KBM-7 (cell line): Measurements from ENCODE around the gene PARP3.

Experiments used
- DNase-seq: peaks from one replicate; pipeline ENCODE4 v3.0.0-alpha.2; 2015
- in situ Hi-C: fragments of 300-500 bp; cut with MboI; formaldehyde crosslinking; loops from 2 replicates; pipeline ENCODE4 v1.14.3; 2020; ENCODE audit warnings: low sequenced_read_pairs, low pct_unique_long_range_greater_than_20kb, mixed read lengths

PARP3 gene

DNA sequence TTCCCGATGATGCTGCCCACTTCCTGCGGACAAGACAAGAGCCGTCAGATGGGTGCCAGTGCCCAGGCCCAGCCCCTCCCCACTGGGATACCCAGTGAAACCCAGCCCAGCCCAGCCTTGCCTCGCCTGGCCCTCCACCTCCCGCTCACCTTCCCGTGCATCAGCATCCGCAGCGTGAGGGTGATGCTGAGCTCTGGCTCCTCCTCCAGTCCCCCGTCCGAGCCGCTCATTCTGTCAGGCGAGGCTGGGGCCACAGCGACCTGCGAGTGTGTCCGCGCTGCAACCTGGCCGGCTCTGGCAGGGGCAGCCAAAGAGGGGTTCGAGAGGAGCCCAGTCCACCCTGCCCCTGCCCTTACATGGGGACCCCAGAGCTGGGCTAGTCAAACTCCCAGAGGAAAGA is 18.8 kb downstream of the PARP3 start:
- in situ Hi-C loops: no loop called here
- no peak for DNase-seq

DNA sequence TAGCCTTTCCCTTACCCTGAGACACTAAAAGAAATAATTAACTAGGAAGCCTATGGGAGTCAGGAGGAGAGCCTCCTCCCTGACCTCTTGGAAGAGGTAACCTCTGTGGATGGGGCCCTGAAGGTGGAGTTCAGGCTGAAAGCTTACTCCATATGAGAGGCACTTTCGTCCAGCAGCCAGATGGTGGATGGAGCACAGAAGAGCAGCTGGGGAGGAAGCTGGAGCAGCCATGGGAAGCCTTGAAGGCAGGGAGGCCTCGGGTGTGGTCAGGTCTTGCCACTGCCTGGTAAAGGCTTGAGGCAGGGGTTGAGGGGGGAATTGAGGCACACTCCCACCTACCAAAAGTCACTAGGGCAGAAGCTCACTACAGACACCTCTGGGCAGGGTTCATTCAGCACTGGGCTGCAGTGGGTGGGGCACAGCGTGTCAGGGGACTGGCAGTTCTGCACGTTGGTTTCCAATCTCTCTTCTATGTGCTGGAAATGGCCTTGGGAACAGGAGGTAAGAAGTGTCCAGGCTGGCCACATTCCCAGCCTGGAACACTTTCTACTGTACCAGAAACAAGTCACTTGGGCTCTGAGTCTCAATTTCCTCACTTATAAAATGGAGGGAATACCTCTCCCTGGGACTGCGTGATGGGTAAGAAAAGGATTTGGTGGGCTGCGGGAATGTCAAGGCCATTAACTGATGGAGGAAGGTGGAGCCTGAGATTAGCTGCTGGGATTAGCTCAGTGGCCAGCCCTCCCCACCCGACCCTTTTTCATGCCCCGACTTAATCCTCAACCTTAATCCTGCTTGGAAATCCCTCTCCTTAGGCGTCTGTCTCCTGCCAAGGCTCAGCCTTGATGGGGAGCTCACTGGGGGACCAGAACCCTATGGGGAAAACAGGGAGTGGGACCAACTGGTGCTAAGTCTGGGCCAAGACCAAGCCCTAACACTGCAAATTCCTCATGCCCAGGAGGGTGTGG is 19.7 kb downstream of the PARP3 start:
- in situ Hi-C loops: no loop called here

DNA sequence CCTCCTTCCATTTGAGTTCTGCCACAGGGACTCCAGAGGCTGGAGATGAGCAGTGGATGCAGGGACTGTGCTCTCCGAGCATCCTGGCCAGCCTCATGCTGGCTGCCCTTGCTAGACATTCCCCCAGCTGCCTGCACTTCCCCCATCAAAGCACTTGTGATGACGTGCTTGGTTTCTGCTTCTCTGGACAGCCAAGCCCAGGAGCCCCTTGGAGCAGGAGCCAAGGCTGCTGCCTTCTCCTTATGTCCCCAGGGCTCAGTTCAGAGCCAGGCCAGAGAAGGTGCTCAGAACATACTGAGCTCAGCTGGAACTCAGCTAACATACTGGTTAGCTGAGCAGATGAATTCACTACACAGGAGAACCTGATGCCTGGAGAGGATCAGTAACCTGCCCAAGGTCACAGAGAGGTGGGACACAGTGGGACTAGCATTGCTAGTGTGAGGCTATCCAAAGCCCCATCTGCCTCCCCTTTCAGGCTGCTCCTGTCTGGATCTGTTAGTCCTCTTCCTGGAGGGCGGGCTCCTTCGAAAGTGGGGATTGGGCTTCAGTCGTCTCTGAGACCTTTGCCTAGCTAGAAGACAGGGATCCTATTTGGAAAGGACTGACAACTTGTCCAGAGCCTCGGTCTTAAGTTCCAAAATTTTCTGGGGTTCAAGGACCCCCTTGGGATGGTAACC is 20.8 kb downstream of the PARP3 start:
- in situ Hi-C loops: no loop called here
- DNase-seq: no peak

More for the DNA sequence above, 19.7 kb downstream of the PARP3 start:
- no peak for DNase-seq

DNA sequence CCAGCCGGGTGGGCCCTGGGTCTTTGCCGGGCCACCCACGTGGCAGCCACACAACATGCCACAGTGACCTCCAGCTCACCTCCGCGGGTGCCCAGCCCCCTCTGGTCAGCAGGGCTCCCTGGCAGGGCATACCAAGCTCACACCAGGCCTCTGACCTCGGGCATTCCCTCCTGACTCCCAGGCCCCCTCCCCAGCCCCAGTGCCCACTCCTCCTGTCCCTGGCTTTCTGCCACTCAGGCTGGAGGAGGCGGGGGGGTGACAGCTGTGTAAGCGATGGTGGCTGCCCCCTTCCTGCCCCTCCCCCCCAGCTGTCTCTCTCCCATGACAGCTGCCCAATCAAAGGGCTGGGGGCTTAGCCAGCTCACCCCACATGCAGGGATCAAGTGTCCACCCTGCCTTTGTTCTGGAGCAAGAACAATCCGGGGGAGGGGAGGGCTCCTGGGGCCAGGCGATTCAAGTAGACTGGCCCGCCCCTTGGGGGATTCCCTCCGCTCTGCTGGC is 21.8 kb downstream of the PARP3 start:
- DNase-seq: no peak

DNA sequence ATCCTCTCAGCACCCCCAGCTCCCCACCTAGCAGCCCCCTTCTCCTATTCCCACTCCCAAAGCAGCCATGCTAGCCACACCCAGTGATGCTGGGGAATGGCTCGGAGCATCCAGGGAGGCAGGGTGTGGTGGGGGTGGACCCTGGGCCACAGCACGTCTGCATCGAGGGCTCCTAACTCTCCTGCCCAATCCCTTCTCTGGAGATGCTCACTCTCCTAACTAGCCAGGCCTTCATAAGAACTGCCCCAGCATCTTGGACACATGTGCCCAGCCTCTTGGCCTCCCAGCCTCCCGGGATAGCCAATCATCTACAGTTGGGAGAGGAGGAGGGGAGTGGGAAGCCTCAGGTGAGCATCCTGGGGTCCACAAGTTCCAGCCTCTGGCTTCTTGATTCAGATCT is 22.4 kb downstream of the PARP3 start:
- no peak for DNase-seq
- in situ Hi-C loops: no loop called here

More for the DNA sequence above, 21.8 kb downstream of the PARP3 start:
- in situ Hi-C loops: no loop called here

DNA sequence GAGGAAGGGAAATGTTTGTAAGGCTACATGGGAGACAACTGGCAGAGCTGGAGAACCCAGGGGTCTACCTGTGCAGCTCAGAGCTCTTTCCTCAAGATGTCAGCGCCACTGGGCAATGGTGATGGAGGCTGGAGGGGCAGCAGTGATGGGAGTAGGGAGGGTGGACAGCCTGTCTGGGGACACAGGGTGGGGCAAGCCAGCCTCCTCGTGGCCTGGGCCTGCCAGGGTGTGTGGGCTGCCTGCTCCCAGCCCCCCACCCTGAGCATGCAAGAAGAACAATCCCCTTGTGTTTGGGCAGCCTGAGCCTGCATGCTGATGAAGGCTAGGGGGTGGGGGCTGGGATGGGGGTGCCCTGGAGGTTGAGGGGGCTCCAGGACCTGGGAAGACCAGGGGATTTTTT is 23.9 kb downstream of the PARP3 start:
- in situ Hi-C loops: no loop called here
- no peak for DNase-seq

DNA sequence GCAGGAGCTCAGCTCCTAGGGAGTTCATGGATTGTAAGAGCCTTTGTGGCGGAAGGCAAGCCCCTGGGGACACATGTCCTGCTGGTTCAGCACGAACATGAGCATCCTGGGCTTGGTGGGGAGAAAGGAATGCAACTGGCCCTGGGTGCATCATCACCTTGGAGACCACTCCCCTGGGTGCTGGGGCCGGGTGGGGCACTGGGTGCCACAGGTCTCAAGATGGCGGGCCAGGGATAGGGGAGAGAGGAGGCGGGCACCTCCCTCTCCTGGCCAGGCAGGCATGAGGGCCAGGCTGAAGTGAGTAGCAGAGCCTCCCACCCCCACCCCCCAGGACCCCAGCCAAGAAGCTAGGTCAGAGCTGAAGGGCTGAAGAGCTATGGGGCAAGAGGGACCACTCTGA is 24.3 kb downstream of the PARP3 start:
- no peak for DNase-seq
- in situ Hi-C loops: no loop called here

DNA sequence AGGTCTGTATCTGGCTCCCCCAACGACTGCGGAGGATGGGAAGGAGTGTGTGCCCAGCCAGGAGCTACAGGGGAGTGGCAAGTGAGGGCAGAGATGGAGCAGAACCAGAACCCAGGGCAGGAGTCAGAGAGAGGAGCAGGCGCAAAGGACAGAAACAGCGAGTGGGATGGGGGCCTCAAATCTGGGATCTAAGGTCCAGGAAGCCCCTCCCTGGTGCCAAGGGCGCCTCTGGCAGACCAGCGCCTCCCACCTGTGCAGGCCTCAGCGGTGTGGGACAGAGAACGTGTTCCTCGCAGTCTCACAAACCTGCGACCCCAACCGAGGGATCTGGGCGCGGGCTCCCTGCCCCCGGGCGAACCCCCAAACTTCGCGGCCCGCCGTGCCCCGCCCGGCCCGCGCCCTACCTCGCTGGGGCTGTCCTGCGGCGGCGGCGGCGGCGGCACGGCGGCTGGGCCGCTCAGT is 24.8 kb downstream of the PARP3 start:
- no peak for DNase-seq
- in situ Hi-C loops: no loop called here

DNA sequence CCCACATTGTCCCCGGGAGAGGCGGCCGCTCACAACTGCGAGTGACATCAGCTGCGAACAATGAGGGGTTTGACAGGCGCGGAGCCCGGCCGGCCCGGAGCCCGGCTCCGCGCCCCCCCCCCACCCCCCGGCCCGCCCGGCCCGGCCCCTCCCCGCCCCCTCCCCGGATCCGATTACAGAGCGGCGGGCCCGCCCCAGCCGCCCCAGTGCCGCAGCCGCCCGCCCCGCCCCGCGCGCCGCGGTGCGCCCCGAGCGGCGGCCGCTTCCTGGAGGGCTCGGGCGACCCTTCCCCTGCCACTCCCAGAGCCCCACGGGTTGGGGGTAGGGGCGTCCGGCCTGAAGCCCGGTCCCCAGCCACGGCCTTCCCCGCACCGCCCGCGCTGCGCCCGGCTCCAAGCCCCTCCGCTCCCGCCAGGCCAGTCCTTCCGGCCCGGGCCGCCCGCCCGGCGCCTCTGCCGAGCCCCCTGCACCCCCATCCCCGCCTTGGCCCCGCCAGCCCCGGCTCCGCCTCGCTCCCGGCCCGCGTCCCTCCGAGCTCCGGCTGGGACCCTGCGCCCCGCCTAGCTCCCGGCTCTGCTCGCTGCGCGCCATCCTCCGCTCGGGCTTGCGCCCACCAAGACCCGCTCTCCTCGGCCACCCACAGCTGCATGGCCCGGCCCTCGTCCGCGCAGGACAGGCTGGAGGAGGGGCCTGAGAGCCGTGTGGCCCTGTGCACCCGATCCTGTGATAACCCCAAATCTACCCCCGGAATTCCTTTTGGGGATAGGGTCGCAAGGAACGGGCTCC is 25.4 kb downstream of the PARP3 start, which contains the start of gene PCBP4:
Gene PCBP4, minus strand, starts transcription at position 71 of the 786 bp plus-strand sequence. CDS start 6,214 bp downstream, outside the sequence.
- DNase-seq: no peak
- in situ Hi-C loops: no loop called here

DNA sequence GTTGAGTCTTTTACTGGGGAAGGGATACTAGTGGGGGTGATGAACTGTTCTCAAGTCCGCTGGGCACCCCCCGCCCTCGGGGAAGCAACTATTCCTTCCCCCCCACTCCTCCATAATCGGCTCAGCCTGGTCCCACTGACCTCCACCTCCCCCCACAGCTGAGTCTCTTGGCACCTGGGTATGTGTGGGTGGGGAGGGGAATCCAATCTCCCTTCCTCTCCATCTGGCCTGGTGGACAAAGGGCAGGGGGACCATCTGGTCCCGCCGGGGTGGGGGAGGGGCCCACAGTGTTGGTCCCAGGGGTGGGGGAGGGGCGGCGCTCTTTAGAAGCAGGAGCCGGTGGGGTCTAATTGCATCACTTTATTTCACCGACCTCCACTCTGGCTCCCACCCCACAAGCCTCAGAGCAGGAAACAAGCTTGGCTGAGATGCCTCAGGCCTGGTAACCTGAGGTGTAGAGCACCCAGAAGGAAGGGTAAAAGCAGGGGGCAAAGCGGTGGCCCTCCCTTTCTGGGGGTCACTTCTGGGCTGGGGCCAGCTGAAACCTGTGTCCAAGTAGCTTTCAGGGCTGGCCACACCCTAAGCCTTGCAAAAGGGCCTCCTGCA is 26.1 kb downstream of the PARP3 start:
- peak; percentile 40 for DNase-seq
- in situ Hi-C loops: no loop called here

DNA sequence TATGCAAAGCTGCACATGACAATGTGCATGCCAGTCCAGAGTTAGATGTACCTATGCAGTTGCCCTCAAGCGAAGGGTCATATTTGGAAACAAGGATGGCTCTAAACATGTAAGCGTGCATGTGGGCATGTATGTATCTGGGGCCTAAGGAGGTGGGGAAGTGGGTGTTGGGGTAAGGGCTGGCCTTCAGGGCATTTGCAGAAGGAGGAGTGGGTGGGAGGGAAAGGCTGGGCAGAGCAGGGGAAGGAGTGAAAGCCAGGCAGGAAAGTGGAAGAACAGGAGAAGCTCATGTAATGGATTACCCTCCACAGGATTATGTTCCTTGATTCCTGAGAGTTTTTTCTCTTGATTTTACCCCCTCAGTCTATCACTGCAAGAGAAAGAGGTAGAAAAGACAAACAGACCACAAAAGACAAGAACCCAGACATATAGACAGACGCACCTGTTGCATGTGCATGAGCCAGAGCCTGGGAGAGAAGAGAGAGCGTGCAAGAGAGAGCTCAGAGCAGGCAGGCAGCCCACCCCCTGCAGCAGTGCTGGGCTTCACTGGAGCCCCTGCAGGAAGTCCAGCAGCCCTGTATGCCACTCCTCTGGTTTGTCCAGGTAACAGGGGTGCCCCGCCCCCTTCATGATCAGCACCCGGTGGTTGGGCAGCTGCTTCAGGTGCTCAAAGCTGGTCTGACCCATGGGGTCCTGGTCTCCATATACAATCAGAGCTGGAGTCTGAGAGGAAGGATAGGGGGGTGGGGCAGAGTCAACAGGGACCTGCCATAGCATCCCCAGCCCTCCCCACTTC is 26.9 kb downstream of the PARP3 start:
- no peak for DNase-seq
- in situ Hi-C loops: no loop called here

DNA sequence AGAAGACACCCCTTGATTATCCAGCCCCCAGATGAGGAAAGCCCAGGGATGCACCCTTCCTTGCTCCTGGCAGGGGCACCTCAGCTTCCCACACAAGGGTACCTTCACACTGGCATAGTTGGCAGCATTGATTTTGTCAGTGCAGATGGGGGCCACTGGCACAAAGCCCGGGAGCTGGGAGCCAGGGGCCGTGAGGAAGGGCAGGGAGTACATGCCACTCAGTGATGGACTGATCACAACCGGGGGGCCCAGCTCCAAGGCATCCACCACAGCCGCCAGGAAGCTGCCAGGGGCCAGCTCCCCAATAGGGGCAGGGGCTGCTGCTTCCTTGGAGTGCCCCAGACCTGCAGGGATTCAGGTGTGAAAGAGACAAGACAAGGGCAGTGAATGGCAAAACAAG is 27.7 kb downstream of the PARP3 start:
- DNase-seq: no peak
- in situ Hi-C loops: no loop called here

DNA sequence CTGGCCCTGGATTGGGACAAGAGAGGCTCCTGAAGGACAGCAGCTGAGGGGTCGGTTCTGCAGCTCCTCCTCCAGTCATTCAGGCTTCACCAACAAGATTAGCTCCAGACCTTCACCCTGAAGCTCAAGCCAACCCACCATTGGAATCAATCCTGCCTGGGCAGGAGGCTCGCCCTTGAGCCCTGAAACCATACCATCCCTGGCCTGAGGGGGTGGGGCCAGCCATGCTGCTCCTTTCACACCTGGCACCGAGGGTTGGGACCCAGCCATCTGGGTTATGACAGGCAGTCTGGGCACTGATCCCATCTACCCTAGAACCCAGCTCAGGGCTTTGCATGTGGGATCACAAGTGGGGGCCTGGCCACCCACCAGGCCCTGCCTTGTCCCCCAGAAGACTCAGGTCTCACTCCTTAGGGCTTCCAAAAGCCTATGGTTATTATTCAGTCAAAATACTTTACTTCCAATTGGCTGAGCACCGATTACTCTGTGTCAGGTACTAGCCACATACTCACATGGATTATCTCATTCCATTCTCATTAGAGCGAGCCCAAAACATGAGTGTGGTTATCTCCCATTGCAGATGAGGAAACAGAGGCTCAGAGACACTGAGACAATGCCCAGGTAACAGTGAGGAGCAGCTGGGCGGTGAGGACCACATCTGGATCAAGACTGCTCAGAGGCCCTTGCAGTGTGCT is 28.6 kb downstream of the PARP3 start:
- no peak for DNase-seq
- in situ Hi-C loops: no loop called here

DNA sequence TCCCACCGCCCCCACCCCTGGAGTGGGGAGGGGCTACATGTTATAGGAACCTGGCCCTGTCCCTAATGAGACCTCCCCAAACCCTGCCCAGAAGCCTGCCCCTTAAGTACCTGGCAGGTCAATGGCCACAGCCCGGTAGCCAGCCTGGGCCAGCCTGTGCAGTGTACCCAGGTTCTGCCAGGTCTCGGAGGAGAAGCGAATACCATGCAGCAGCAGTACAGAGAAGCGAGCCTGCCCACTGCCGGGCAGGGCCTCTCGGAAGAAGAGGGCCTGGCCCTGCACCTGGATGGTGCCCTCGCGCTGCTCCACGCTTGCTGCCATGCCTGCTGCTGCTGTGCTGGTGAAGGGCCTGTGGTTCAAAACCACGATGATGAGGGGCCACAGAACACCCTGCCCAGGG is 29.2 kb downstream of the PARP3 start:
- no peak for DNase-seq
- in situ Hi-C loops: no loop called here

DNA sequence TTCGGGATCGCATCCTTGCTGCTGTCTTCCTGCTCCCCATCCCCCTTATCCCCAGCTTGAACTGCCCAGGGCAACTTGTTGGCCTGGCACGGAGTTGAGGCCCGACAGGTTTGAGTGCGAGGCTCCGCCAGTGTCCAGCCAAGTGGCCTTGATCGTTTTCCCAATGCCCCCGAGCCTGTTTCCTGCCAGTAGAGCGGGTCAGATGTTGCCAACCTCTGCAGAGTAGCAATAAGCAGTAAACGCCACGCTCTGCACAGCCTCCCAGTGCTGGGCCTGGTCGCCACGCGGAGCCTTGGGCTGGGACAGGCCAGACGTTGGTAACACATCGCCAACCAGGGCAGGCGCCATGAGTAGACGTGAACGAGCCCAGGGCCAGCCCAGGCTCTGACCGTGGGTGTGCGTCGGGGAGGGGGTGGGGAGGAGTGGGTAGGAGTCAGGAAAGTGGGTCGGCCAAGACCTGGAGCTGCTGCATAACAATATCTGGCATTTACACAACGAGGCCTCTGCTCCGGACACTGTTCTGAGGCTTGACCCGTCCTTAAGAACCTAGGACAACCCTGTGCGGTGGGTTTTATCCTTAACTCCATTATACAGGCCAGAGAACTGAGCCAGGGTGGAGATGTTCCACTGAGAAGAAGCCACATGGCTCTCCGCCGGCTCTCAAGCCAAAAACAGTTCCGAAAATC is 32.3 kb downstream of the PARP3 start:
- DNase-seq: no peak
- in situ Hi-C loops: no loop called here

DNA sequence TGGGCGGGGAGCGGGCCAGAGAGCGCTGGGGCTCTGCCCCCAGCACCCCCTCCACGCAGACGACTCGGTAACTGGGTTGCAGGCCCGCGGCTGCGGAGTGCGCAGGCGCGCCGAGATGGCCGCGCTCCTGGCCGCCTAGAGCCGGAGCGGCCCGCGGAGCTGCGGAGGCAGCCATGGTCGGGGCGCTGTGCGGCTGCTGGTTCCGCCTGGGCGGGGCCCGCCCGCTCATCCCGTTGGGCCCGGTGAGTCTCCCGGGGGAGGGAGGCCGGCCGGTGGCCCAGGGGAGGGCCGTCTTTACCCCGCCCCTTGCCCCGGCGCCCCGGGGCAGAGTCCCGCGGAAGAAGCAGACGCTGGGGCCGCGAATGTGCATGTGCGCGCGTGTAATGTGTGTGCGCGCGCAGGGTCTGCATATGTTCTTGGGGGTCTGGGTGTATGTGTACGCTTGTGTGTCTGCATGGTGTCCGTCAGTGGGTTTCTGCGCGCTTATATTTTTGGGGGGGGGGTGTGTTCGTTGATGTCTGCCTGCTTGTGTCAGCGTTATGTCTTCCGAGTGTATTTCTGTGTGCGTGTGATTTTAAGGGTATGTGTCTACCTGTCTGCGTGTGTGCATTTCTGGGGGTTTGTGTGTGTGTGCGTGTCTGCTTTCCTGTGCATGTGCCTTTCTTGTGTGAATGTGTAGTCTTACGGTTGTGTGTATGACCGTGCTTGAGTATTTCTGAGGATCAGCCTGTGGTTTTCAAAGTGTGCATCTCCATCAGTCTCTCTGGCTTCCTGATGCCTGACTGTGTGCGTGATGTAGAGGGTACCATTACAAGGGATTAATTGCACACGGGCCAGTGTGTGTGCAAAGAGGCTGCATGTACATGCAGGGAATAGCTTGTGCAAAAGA is 33.0 kb downstream of the PARP3 start, which contains the start of gene ABHD14A:
Gene ABHD14A, plus strand, starts transcription at position 102 of the 889 bp plus-strand sequence. Its CDS starts 72 bp downstream, at position 174.
- peak; percentile 68 for DNase-seq
- in situ Hi-C loops: no loop called here
